AG10803 (cell line): ENCODE results near the gene KRTAP1-4.
"Not testable (repeated sequence)": the region's sequence is repeated elsewhere in the genome, so short reads cannot be mapped to it uniquely, and the experiment has no call there.

ENCODE experiments used
- DNase-seq: peaks from one replicate; pipeline ENCODE4 v3.0.0; 2010; ENCODE audit warnings: low read depth
- H3K4me3 ChIP-seq: 2 replicates; pipeline ENCODE4 v1.5.1; 2011; ENCODE audit warnings: mild to moderate bottlenecking, low read length, control low read depth
- TF ChIP-seq, protein P1 (sequence below): conservative IDR thresholded peaks from 2 replicates; pipeline ENCODE4 v1.5.1; 2011; ENCODE audit warnings: mild to moderate bottlenecking, low read length, control low read depth, inconsistent platforms

Gene KRTAP1-4

DNA sequence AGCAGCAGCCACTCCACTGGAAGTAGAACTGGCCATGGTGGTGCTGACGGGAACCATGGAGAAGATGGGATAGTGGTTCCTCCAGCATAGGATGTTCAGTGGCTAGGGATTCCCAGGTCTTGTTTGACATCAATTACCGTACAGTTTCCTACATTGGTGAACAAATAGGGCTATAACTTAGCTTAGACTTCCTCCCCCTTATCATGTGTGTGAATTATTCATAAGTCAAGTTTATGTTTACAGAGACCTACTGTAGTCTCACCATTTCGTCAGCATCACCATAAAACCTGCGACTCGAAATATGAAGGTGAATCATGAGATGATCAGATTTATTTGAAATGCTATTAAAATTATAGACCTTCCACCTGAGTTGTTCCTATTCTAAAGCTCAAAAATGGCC is 28.7 kb upstream of the KRTAP1-4 start:
- DNase-seq: no peak
- H3K4me3 ChIP-seq: no peak overlapping the region
- TF ChIP-seq, protein P1, sequence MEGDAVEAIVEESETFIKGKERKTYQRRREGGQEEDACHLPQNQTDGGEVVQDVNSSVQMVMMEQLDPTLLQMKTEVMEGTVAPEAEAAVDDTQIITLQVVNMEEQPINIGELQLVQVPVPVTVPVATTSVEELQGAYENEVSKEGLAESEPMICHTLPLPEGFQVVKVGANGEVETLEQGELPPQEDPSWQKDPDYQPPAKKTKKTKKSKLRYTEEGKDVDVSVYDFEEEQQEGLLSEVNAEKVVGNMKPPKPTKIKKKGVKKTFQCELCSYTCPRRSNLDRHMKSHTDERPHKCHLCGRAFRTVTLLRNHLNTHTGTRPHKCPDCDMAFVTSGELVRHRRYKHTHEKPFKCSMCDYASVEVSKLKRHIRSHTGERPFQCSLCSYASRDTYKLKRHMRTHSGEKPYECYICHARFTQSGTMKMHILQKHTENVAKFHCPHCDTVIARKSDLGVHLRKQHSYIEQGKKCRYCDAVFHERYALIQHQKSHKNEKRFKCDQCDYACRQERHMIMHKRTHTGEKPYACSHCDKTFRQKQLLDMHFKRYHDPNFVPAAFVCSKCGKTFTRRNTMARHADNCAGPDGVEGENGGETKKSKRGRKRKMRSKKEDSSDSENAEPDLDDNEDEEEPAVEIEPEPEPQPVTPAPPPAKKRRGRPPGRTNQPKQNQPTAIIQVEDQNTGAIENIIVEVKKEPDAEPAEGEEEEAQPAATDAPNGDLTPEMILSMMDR: no peak

DNA sequence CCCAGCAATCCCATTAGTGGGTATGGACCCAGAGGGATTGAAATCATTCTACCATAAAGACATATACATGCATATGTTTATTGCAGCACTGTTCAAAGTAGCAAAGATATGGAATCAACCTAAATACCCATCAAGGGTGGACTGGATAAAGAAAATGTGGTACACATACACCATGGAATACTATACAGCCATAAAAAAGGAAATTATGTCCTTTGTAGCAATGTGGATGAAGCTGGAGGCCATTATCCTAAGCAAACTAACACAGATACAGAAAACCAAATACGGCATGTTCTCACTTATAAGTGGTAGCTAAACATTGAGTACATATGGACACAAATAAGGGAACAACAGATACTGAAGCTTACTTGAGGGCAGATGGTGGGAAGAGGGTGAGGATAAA is 27.6 kb upstream of the KRTAP1-4 start:
- DNase-seq: no peak
- no peak overlapping the region for H3K4me3 ChIP-seq
- TF ChIP-seq, protein P1: no peak

- not testable (repeated sequence) for H3K4me3 ChIP-seq, DNase-seq
Measured at GRCh38 chr17:41055130-41055529, 25.1 kb upstream of the KRTAP1-4 start, which contains the start of gene KRTAP2-2. Gene KRTAP2-2 (minus strand): TSS chr17:41055230. CDS start chr17:41055211, 19 bp downstream.

- not testable (repeated sequence) for DNase-seq, H3K4me3 ChIP-seq
Measured at GRCh38 chr17:41054556-41054955, 24.6 kb upstream of the KRTAP1-4 start.

- TF ChIP-seq, protein P1: no peak
- no peak overlapping the region for H3K4me3 ChIP-seq
- no peak for DNase-seq
Measured at GRCh38 chr17:41054025-41054424, 24.0 kb upstream of the KRTAP1-4 start.

DNA sequence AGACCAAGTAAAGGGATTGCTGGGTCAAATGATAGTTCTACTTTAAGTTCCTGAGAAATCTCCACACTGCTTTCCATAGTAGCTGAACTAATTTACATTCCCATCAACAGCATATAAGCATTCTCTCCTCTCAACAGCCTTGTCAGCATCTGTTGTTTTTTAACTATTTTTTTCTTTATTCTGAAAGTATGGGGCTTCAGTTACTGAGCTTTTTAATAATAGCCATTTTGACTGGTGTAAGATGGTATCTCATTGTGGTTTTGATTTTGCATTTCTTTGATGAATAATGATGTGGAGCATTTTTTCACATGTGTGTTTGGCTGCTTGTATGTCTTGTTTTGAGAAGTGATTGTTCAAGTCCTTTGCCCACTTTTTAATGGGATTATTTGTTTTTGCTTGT is 22.6 kb upstream of the KRTAP1-4 start:
- DNase-seq: peak; percentile 87
- TF ChIP-seq, protein P1: no peak
- no peak overlapping the region for H3K4me3 ChIP-seq

- DNase-seq: peak; percentile 85
- H3K4me3 ChIP-seq: no peak overlapping the region
- TF ChIP-seq, protein P1: no peak
Measured at GRCh38 chr17:41049110-41049509, 19.1 kb upstream of the KRTAP1-4 start.

DNA sequence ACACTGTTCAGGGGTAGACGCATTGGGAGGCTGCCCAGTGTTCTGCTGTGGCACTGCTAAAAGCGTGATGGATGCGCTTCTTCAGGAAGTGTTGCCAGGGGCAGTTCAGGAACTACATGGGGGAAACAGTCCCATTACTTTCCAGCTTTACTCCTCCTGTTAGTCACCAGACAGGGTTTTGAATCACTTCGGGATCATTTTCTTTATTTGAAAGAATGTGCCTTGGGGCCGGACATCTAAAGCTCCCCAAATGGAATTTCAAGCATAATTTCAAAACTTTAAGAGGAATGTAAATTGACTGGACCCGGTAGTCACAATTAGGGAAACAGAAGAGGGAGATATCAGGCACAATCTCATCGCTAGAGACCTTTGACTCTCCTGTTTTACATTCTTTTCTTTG is 18.4 kb upstream of the KRTAP1-4 start:
- TF ChIP-seq, protein P1: no peak
- peak; percentile 80 for DNase-seq
- H3K4me3 ChIP-seq: no peak overlapping the region

DNA sequence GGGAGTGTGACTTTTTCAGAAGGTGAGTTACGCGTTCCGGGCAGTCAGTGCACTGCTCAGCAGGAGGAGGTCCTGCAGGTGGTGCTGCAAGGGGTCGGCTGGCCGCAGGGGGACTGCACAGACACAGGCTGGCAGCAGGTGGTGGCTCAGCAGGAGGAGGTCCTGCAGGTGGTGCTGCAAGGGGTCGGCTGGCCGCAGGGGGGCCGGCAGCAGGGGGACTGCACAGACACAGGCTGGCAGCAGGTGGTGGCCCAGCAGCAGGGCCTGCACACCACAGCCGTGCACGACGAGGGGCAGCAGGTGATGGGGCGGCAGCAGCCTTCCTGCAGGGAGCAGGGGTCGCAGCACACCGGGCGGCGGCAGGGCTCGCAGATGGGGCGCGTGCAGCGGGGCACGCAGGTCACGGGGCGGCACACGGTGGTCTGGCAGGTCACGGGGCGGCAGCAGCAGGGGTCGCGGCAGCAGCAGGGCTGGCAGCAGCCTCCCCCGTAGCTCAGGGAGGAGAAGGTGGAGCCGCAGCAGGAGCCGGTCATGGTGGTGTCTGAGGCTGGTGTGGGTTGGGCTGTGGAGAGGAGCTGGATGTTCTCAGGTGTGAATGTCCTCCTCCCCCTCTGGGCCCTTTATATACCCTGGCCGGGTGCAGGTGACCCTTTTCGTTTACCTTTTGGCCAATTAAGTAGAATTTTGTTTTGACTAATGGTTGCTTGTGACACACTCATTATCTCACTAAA is 16.9 kb upstream of the KRTAP1-4 start, which contains the start of gene KRTAP2-1:
Gene KRTAP2-1 (minus strand): TSS at position 582 of the 731 bp plus-strand sequence. CDS start 49 bp downstream, at position 533.
- not testable (repeated sequence) for H3K4me3 ChIP-seq

More for the DNA sequence above, 16.9 kb upstream of the KRTAP1-4 start, which contains the start of gene KRTAP2-1:
- DNase-seq: not testable (repeated sequence)
